K562 treated with DMSO at 1 percent for 4 hours (cell line): ENCODE measurements around the gene SRP72. TPM values are rescaled to one million over a fixed set of nuclear protein-coding genes. Genes with fewer than 3 reads are reported as not detected.

Experiments
- total RNA-seq: library from RNA; unstranded; fragments of 300-600 nt; gene quantifications from 2 replicates; pipeline ENCODE4 v1.2.3, GENCODE V29; 2022; ENCODE audit not compliant: insufficient read depth

SRP72 gene
- 83.3 and 106 TPM in 2 replicates for total RNA-seq

GRCh38 chr4:56467284-56468096, at the start of gene SRP72:
SRP72 (plus strand) TSS chr4:56467617; CDS start chr4:56467636, 19 bp downstream.

GRCh38 chr4:56435140-56435926, 32.1 kb upstream of the SRP72 start, which contains the start of gene PPAT:
PPAT (minus strand) TSS chr4:56435615; CDS start chr4:56435477, 138 bp downstream.

GRCh38 chr4:56505269-56506130, 38.1 kb downstream of the SRP72 start, which contains the start of gene ARL9:
ARL9 (plus strand) TSS chr4:56505791; CDS start chr4:56505863, 72 bp downstream.

Other genes with a start within 250 kb of the SRP72 start
- gene AASDH, start 80.1 kb upstream of the SRP72 start, total RNA-seq: 4.7 and 5.7 TPM in 2 replicates
- 13.6 and 14.7 TPM in 2 replicates for gene PPAT, start 32.0 kb upstream of the SRP72 start, total RNA-seq
- 97.0 and 110 TPM in 2 replicates for gene PAICS, start 31.4 kb upstream of the SRP72 start, total RNA-seq
- gene ARL9, start 38.2 kb downstream of the SRP72 start, total RNA-seq: not detected in 2 replicates
- gene HOPX, start 213.7 kb downstream of the SRP72 start, total RNA-seq: not detected in 2 replicates